ENCODE results near the gene LRRC3.

Gene LRRC3

DNA sequence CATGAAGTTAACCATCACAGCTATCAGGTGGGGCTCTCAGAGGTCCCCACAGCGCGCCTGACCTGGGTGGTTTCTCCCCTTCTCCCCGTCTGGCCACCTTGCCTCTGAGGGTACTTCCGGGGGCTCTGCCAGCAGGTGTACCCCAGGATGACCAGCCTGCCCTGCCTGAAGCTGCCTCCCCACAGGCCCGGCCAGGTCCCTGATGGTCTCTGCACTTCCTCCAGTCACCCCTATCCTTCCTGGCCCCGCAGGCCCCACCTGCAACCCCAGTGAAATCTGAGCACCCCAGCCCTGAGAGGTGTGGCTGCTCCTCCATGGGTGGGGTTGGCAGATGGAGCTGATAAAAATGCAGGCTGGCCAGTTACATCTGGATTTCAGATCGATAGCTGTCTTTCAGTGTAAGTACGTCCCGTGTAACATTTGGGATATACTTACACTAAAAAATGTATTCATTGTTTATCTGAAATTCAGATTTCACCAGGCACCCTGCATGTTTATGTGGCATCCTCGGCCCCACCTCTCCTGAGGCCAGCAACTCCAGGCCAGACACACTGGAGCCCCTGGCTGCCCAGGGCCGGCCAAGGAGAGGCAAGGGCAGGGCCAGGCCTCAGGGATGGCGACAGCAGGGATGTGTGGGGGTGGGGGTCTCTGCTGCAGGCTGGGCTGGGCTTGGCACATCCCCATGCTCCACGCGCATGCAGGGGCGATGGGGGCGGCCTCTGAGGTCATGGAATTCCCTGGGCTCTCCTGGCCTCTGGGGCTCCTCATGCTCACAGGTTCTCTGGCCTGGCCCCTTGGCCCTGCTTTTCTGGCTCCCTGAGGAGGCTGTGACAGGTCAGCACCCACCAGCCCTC lies 25.1 kb downstream of the LRRC3 start:
- H4K20me1 ChIP-seq (ENCODE audit: insufficient read depth, low read length) = no peaks in the 10 kb centered on the region
- no peak overlapping the region for H3K9ac ChIP-seq (ENCODE audit: low read length)
- H3K36me3 ChIP-seq (ENCODE audit: insufficient read depth, low read length) = no peaks in the 10 kb centered on the region
- H3K27me3 ChIP-seq (ENCODE audit: insufficient read depth, low read length) = no peaks in the 10 kb centered on the region
- H3K9me2 ChIP-seq (ENCODE audit: low read depth, low read length) = no peaks in the 10 kb centered on the region
- H3K79me2 ChIP-seq (ENCODE audit: insufficient read depth, low read length) = no peaks in the 10 kb centered on the region
- H3F3A ChIP-seq (ENCODE audit: insufficient read depth, low read length) = no peaks in the 10 kb centered on the region
- H3K9me3 ChIP-seq (ENCODE audit: low read length) = no peaks in the 10 kb centered on the region
- H3K27ac ChIP-seq (ENCODE audit: low read depth, low read length, poor library complexity, severe bottlenecking) = no peak overlapping the region
- H3K4me2 ChIP-seq (ENCODE audit: low read length) = no peak overlapping the region
- H2AFZ ChIP-seq (ENCODE audit: low read length) = no peak overlapping the region
- no peak overlapping the region for H3K4me3 ChIP-seq (ENCODE audit: low read depth, low read length, poor library complexity, severe bottlenecking)
- TF ChIP-seq, protein P1, sequence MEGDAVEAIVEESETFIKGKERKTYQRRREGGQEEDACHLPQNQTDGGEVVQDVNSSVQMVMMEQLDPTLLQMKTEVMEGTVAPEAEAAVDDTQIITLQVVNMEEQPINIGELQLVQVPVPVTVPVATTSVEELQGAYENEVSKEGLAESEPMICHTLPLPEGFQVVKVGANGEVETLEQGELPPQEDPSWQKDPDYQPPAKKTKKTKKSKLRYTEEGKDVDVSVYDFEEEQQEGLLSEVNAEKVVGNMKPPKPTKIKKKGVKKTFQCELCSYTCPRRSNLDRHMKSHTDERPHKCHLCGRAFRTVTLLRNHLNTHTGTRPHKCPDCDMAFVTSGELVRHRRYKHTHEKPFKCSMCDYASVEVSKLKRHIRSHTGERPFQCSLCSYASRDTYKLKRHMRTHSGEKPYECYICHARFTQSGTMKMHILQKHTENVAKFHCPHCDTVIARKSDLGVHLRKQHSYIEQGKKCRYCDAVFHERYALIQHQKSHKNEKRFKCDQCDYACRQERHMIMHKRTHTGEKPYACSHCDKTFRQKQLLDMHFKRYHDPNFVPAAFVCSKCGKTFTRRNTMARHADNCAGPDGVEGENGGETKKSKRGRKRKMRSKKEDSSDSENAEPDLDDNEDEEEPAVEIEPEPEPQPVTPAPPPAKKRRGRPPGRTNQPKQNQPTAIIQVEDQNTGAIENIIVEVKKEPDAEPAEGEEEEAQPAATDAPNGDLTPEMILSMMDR (IDR thresholded peaks at IDR 0.05; ENCODE audit: low read length) = no peak
- TF ChIP-seq EZH2 (IDR thresholded peaks at IDR 0.05; ENCODE audit: borderline replicate concordance, low read length) = no peak
- no peaks in the 10 kb centered on the region for H3K4me1 ChIP-seq (ENCODE audit: insufficient read depth, low read length, severe bottlenecking)

DNA sequence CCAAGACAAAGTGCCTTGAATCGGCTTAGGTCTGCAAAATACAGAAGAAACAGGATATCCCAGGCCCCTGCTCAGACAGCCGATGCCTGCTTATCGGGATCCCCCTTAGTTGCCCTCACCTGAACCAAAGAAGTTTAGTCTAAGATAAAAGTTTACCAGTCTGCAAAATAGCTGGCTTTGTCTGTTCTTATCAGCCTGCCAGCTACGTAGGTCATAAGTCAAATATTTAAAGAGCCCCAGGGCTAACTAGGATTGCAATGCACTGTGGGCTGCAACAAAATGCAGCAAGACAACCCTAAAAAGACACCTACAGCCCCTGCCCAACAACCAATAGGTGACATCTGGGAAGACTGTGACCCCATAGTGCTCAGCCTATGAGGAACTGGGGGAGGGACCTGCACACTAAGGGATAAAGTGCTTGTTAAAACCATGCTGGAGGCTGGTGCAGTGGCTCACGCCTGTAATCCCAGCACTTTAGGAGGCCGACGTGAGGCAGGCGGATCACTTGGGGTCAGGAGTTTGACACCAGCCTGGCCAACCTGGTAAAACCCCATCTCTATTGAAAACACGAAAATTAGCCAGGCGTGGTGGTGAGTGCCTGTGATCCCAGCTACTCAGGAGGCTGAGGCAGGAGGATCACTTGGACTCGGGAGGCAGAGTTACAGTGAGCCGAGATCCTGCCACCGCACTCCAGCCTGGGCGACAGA lies 27.4 kb downstream of the LRRC3 start:
- Histone ChIP-seq H3K9ac (ENCODE audit: low read length) (no peak overlapping the region), H3K27me3 (ENCODE audit: insufficient read depth, low read length) (no peaks in the 10 kb centered on the region), H4K20me1 (ENCODE audit: insufficient read depth, low read length) (no peaks in the 10 kb centered on the region), H3K4me1 (ENCODE audit: insufficient read depth, low read length, severe bottlenecking) (no peaks in the 10 kb centered on the region), H3K9me3 (ENCODE audit: low read length) (no peaks in the 10 kb centered on the region), H3F3A (ENCODE audit: insufficient read depth, low read length) (no peaks in the 10 kb centered on the region), H3K4me3 (ENCODE audit: low read depth, low read length, poor library complexity, severe bottlenecking) (no peak overlapping the region), H2AFZ (ENCODE audit: low read length) (no peak overlapping the region), H3K27ac (ENCODE audit: low read depth, low read length, poor library complexity, severe bottlenecking) (no peak overlapping the region), H3K4me2 (ENCODE audit: low read length) (no peak overlapping the region), H3K79me2 (ENCODE audit: insufficient read depth, low read length) (no peaks in the 10 kb centered on the region), H3K9me2 (ENCODE audit: low read depth, low read length) (no peaks in the 10 kb centered on the region), H3K36me3 (ENCODE audit: insufficient read depth, low read length) (no peaks in the 10 kb centered on the region)
- TF ChIP-seq EZH2 (IDR thresholded peaks at IDR 0.05; ENCODE audit: borderline replicate concordance, low read length) = no peak
- TF ChIP-seq, protein P1 (IDR thresholded peaks at IDR 0.05; ENCODE audit: low read length) = no peak

DNA sequence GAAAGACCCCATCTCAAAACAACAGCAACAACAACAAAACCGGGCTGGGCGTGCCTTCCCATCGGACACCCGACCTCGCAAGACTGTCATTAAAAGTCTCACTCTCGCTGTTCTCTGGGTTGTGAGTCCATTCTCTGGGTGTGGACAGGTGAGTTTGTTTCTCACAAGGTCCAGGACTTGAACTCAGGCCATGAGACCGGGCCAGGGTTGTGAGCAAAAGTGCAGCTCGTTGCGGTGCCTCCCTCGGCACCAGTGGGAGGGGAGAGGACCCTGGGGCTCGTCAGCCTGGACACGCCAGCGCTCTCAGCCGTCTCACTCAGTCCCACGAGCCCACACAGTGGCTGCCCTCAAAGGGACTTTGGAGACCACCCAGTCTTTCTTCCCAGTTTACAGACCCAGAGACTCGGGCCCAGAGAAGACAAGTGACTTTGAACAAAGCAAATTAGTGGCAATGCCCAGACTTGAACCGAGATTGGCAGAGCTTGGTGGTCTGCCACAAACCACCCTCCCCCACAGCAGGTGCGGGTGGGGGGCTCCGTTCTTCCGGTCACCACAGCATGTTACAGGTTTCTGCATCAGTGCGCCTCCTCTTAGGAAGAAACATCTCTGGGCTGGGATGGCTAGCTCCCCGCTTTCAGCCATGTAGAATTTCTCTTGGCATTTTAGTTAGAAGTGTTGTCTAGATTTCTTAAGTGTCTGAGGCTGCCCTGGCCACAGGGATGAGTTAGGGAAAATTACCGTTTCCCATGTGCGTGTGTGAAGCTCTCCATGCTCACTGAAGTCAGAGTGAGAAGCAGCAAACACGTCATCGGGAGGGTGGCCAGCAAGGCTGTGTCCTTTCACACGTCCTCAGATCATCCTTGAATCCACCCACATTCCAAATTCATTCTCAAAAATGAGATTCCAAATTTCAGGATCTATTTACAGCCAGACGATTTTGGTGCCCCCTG lies 28.3 kb downstream of the LRRC3 start:
- no peaks in the 10 kb centered on the region for H4K20me1 ChIP-seq (ENCODE audit: insufficient read depth, low read length)
- no peak overlapping the region for H3K4me3 ChIP-seq (ENCODE audit: low read depth, low read length, poor library complexity, severe bottlenecking)
- H3K27ac ChIP-seq (ENCODE audit: low read depth, low read length, poor library complexity, severe bottlenecking) = no peak overlapping the region
- no peaks in the 10 kb centered on the region for H3F3A ChIP-seq (ENCODE audit: insufficient read depth, low read length)
- H3K4me2 ChIP-seq (ENCODE audit: low read length) = no peak overlapping the region
- TF ChIP-seq, protein P1 (IDR thresholded peaks at IDR 0.05; ENCODE audit: low read length) = no peak
- no peak for TF ChIP-seq EZH2 (IDR thresholded peaks at IDR 0.05; ENCODE audit: borderline replicate concordance, low read length)
- H3K9ac ChIP-seq (ENCODE audit: low read length) = no peak overlapping the region
- H3K4me1 ChIP-seq (ENCODE audit: insufficient read depth, low read length, severe bottlenecking) = no peaks in the 10 kb centered on the region
- no peaks in the 10 kb centered on the region for H3K9me3 ChIP-seq (ENCODE audit: low read length)
- no peaks in the 10 kb centered on the region for H3K79me2 ChIP-seq (ENCODE audit: insufficient read depth, low read length)
- 0 out of 2 replicates have a peak, but pooled peaks cover 5% of the 10 kb centered on the region for H3K27me3 ChIP-seq (ENCODE audit: insufficient read depth, low read length)
- no peaks in the 10 kb centered on the region for H3K9me2 ChIP-seq (ENCODE audit: low read depth, low read length)
- H3K36me3 ChIP-seq (ENCODE audit: insufficient read depth, low read length) = no peaks in the 10 kb centered on the region
- no peak overlapping the region for H2AFZ ChIP-seq (ENCODE audit: low read length)
